ENCODE data around the gene PDE11A. TPM values are rescaled to one million over a fixed set of nuclear protein-coding genes. Genes with fewer than 3 reads are reported as not detected.

PDE11A gene
- total RNA-seq, 1 experiment from 2014 or later, result 0.13 TPM

- no peak overlapping the region for H3K14ac ChIP-seq (ENCODE audit: insufficient read depth, low read length)
- H2BK5ac ChIP-seq (ENCODE audit: insufficient read length, low read length), result no peak overlapping the region
- H3K79me2 ChIP-seq (ENCODE audit: insufficient read depth, low read length), result no peaks in the 10 kb centered on the region
- H3K4me3 Mint-ChIP-seq, result no peak overlapping the region
- H2BK20ac ChIP-seq (ENCODE audit: low read depth, low read length, poor library complexity, severe bottlenecking), result no peak overlapping the region
- no CpG with 5 or more reads among the region's 2 CpGs for WGBS (ENCODE audit: extremely low coverage, insufficient read length, low lambda C conversion rate)
- no peak overlapping the region for H3K27ac ChIP-seq (ENCODE audit: insufficient read length, low read depth, low read length)
- H4K91ac ChIP-seq (ENCODE audit: insufficient read length, low read depth, low read length), result no peak overlapping the region
- H4K5ac ChIP-seq (ENCODE audit: insufficient read length, low read depth, low read length), result no peak overlapping the region
- peaks cover 1% of the 10 kb centered on the region; the same call in 1 of the 2 replicates for H3K4me1 ChIP-seq (ENCODE audit: insufficient read depth, low read length)
- H3K27ac Mint-ChIP-seq, result no peak overlapping the region
- H3K9me3 Mint-ChIP-seq, result no peaks in the 10 kb centered on the region
- H4K20me1 ChIP-seq (ENCODE audit: control insufficient read depth, insufficient read depth, insufficient read length), result no peaks in the 10 kb centered on the region
- no peak overlapping the region for H3K4me2 ChIP-seq (ENCODE audit: insufficient read depth, insufficient read length, low read length)
- no peak overlapping the region for H2BK12ac ChIP-seq (ENCODE audit: insufficient read length, low read depth, low read length)
- DNase-seq, result no peak
- H3K18ac ChIP-seq (ENCODE audit: insufficient read length, low read depth, low read length), result no peak overlapping the region
- no peaks in the 10 kb centered on the region for H3K36me3 Mint-ChIP-seq (ENCODE audit: insufficient read depth in 1 of 3, low read depth in 3 of 3)
- H2AFZ ChIP-seq (ENCODE audit: low read length), result no peak overlapping the region
- no peak overlapping the region for H4K8ac ChIP-seq (replicated peaks; ENCODE audit: insufficient read length, low read depth, low read length)
- peaks cover 13% of the 10 kb centered on the region for H3K27me3 Mint-ChIP-seq (ENCODE audit: low read depth)
- H3K9me3 ChIP-seq (ENCODE audit: control insufficient read depth, low read depth, low read length), result no peaks in the 10 kb centered on the region
- H2BK15ac ChIP-seq (ENCODE audit: low read depth, low read length), result no peak overlapping the region
- H3T11ph ChIP-seq (ENCODE audit: low read length), result no peak overlapping the region
- H3K4ac ChIP-seq (ENCODE audit: low read depth, low read length), result no peak overlapping the region
- no peaks in the 10 kb centered on the region for H3K27me3 ChIP-seq (ENCODE audit: insufficient read depth, low read length)
- no peaks in the 10 kb centered on the region for H3K23me2 ChIP-seq (ENCODE audit: insufficient read length, low read depth, low read length, poor library complexity, severe bottlenecking)
- H3K56ac ChIP-seq (ENCODE audit: insufficient read length, low read depth, low read length), result no peak overlapping the region
- TF ChIP-seq, protein P1, sequence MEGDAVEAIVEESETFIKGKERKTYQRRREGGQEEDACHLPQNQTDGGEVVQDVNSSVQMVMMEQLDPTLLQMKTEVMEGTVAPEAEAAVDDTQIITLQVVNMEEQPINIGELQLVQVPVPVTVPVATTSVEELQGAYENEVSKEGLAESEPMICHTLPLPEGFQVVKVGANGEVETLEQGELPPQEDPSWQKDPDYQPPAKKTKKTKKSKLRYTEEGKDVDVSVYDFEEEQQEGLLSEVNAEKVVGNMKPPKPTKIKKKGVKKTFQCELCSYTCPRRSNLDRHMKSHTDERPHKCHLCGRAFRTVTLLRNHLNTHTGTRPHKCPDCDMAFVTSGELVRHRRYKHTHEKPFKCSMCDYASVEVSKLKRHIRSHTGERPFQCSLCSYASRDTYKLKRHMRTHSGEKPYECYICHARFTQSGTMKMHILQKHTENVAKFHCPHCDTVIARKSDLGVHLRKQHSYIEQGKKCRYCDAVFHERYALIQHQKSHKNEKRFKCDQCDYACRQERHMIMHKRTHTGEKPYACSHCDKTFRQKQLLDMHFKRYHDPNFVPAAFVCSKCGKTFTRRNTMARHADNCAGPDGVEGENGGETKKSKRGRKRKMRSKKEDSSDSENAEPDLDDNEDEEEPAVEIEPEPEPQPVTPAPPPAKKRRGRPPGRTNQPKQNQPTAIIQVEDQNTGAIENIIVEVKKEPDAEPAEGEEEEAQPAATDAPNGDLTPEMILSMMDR (conservative IDR thresholded peaks at IDR 0.05), result no peak
- H2AK5ac ChIP-seq (ENCODE audit: insufficient read length, low read length), result no peak overlapping the region
- no peak overlapping the region for H3K23ac ChIP-seq (ENCODE audit: insufficient read length, low read depth, low read length)
- no peak overlapping the region for H2BK120ac ChIP-seq (ENCODE audit: low read depth, low read length, poor library complexity, severe bottlenecking)
- H3K9ac ChIP-seq (ENCODE audit: extremely low read depth, insufficient read length, low read length), result no peak overlapping the region
- H3K4me1 Mint-ChIP-seq, result no peaks in the 10 kb centered on the region; a peak in 2 of 4 replicates
- H3K79me1 ChIP-seq (ENCODE audit: insufficient read depth, low read depth, low read length, poor library complexity, severe bottlenecking), result no peaks in the 10 kb centered on the region
These were observed 390.6 kb downstream of the PDE11A start for GRCh38 chr2:177682006-177682405.
